ENCODE results near the gene D2HGDH. TPM values are rescaled to one million over a fixed set of nuclear protein-coding genes. Genes with fewer than 3 reads are reported as not detected.

The D2HGDH gene
- total RNA-seq, 4 donors from 2014 or later: 12.5 to 21.8 (median 13.3) TPM

DNA sequence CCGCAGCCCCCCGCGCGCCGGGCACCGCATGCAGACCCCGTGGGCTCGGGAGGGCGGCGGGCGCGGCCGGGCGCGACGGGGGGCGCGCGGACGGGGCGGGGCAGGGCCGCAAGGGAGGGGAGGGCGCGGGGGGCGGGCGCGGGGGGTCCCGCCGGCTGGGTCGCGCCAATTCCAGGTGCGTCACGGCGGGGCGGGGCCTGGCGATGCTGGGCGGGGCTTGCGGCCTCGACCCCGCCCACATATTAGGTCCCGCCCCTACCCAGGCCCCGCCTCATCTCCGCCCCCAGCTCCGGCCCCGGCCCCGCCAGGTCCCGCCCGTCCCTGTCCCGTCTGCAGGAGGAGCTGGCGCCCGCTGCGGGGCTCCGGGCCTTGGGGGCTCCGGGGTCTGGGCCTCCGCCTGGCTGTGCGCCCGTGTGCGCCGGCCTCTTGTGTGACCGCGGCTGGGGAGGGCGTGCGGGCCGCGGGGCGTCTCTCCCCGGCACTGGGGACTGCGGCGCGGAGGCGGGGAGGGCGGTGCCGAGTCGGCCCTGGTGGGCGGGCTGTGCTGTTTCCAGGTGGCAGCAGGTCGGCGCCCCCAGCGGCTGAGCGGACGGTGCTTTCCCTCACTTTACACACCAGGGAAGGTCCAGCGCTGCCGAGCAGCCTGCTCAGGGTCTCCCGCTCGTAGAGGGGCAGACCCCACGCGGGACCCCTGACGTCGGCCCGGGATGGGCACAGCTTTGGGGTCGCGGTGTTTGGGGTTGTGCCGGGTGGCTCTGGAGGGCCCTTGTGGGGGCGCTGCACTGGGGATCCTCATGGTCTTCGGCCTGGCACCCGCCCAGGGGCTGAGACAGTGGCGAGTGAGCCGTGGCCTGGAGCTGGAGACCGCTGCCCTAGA lies 32.0 kb upstream of the D2HGDH start:
- Histone ChIP-seq H3K27ac (peak overlapping the region; percentile 94 to 97 (median 95)), H3K9me3 (no peaks in the 10 kb centered on the region), H3K27me3 (no peaks in the 10 kb centered on the region), H3K4me1 (peaks cover 0 to 34% (median 8%) of the 10 kb centered on the region in 3 donors), H3K4me3 (peak overlapping the region; percentile 72 to 91), H3K36me3 (peaks cover 0 to 33% of the 10 kb centered on the region in 2 donors)
- TF ChIP-seq, protein P1, sequence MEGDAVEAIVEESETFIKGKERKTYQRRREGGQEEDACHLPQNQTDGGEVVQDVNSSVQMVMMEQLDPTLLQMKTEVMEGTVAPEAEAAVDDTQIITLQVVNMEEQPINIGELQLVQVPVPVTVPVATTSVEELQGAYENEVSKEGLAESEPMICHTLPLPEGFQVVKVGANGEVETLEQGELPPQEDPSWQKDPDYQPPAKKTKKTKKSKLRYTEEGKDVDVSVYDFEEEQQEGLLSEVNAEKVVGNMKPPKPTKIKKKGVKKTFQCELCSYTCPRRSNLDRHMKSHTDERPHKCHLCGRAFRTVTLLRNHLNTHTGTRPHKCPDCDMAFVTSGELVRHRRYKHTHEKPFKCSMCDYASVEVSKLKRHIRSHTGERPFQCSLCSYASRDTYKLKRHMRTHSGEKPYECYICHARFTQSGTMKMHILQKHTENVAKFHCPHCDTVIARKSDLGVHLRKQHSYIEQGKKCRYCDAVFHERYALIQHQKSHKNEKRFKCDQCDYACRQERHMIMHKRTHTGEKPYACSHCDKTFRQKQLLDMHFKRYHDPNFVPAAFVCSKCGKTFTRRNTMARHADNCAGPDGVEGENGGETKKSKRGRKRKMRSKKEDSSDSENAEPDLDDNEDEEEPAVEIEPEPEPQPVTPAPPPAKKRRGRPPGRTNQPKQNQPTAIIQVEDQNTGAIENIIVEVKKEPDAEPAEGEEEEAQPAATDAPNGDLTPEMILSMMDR (IDR thresholded peaks at IDR 0.05): peak in 2 of 4 experiments; percentile 24 to 39
- no peak for TF ChIP-seq EP300 (IDR thresholded peaks at IDR 0.05)
- WGBS, 2 donors (ENCODE audit: low coverage in 1 of 2): 0% methylated on average over 1 of the region's 98 CpGs; no CpG with 5 or more reads in 1 of the 2 donors
- ATAC-seq: peak; percentile 91

DNA sequence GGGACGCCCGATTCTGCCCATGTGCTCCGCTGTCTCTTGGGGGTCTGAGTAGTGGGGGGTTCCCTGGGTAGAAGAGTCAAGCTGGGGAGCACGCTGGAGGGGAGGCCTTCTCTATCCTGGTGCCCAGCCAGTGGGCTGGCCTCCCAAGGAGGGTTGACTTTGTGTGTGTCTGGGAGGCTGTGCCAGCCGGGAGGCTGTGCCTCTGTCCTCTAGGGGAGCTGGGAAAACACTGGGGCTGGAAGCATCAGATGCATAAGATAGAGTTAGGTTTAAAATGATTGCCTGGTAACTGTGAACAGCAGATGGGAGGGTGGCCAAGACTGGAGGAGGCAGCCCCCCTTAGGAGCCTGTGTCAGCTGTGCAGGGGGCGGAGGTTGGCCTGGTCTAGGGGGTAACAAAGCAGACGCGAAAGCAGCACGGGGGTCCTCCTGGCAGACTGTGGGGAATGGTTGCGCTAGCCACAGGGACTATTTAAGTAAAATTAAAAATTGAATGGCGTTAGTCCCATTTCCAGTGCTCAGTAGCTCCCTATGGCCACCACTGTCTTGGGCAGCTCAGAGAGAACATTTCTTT lies 31.3 kb upstream of the D2HGDH start:
- Histone ChIP-seq H3K27ac (peak overlapping the region in 3 of 4 donors; percentile 95 to 97 (median 95)), H3K36me3 (peaks cover 0 to 40% of the 10 kb centered on the region in 2 donors), H3K27me3 (no peaks in the 10 kb centered on the region), H3K4me1 (peaks cover 0 to 34% (median 8%) of the 10 kb centered on the region in 3 donors), H3K9me3 (no peaks in the 10 kb centered on the region), H3K4me3 (peak overlapping the region; percentile 72 to 91)
- no peak for TF ChIP-seq POLR2AphosphoS5 (IDR thresholded peaks at IDR 0.05)
- no peak for TF ChIP-seq POLR2A (IDR thresholded peaks at IDR 0.05)
- TF ChIP-seq EP300 (IDR thresholded peaks at IDR 0.05): no peak
- TF ChIP-seq, protein P1 (IDR thresholded peaks at IDR 0.05): no peak
- no peak for ATAC-seq
- 33 to 47% methylated on average over 5 to 6 of the region's 11 CpGs for WGBS, 2 donors (ENCODE audit: low coverage in 1 of 2)

DNA sequence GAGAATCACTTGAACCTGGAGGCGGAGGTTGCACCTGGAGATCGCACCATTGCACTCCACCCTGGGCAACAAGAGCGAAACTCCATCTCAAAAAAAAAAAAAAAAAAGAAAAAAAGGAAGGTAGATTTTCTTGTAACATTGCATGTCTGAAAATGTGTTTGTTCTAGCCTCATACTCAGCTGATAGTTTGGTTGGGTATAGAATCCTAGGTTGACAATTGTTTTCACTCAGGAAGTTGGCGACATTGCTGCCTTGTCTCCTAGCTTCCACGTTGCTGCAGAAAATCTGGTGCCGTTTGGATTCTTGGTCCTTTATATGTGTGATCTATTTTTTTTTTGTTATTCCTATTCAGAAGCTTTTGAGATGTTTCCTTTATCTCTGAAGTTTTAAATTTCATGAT lies 27.9 kb upstream of the D2HGDH start:
- 89 to 97% methylated on average over 3 to 5 of the region's 6 CpGs for WGBS, 2 donors (ENCODE audit: low coverage in 1 of 2)
- peaks cover 0 to 19% (median 8%) of the 10 kb centered on the region in 3 donors for H3K4me1 ChIP-seq
- H3K4me3 ChIP-seq: no peak overlapping the region
- no peaks in the 10 kb centered on the region for H3K9me3 ChIP-seq
- no peak for TF ChIP-seq EP300 (IDR thresholded peaks at IDR 0.05)
- TF ChIP-seq POLR2AphosphoS5 (IDR thresholded peaks at IDR 0.05): no peak
- TF ChIP-seq POLR2A (IDR thresholded peaks at IDR 0.05): no peak
- TF ChIP-seq, protein P1 (IDR thresholded peaks at IDR 0.05): no peak
- H3K27ac ChIP-seq: no peak overlapping the region
- no peaks in the 10 kb centered on the region for H3K27me3 ChIP-seq
- peaks cover 0 to 74% of the 10 kb centered on the region in 2 donors for H3K36me3 ChIP-seq
- no peak for ATAC-seq

DNA sequence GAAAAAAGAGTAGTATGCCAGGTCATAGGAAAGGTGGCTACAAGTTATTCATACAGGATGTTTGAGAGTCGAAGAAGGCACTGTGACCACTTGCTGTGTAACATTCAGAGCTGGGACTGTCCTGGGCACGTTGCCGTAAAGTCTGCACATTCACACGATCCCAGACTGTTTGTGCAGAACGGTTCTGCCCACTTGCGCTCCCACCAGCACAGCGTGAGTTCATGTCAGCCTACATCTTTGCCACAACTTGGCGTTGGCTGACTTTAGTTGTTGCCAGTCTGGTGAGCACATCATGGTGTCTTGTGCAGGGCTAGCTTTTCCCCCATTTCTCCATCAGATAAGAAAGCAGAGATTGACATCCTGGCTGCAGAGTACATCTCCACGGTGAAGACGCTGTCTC lies 25.6 kb upstream of the D2HGDH start:
- no peak overlapping the region for H3K27ac ChIP-seq
- peaks cover 0 to 3% (median 0%) of the 10 kb centered on the region in 3 donors for H3K4me1 ChIP-seq
- no peak overlapping the region for H3K4me3 ChIP-seq
- peaks cover 0 to 5% (median 0%) of the 10 kb centered on the region in 3 donors for H3K9me3 ChIP-seq
- WGBS, 2 donors (ENCODE audit: low coverage in 1 of 2): 84% methylated on average over 6 of the region's 10 CpGs; no CpG with 5 or more reads in 1 of the 2 donors
- H3K27me3 ChIP-seq: no peaks in the 10 kb centered on the region
- TF ChIP-seq, protein P1 (IDR thresholded peaks at IDR 0.05): no peak
- TF ChIP-seq POLR2A (IDR thresholded peaks at IDR 0.05) (no peak), POLR2AphosphoS5 (IDR thresholded peaks at IDR 0.05) (no peak), EP300 (IDR thresholded peaks at IDR 0.05) (no peak)
- H3K36me3 ChIP-seq: peaks cover 0 to 98% of the 10 kb centered on the region in 2 donors
- no peak for ATAC-seq
